ENCODE measurements around the gene TPRN.
A peak's percentile ranks its signal among the peaks of the same experiment; 100 is the strongest.

The TPRN gene

GRCh38 chr9:137187386-137187785, 13.2 kb downstream of the TPRN start:
- DNase-seq (ENCODE audit: low read depth, low spot score), result no peak
- H3K27me3 ChIP-seq (ENCODE audit: insufficient read depth, insufficient read length), result no peaks in the 10 kb centered on the region
- peaks cover 20% of the 10 kb centered on the region for H3K4me1 ChIP-seq (ENCODE audit: insufficient read depth, insufficient read length)
- no peak for TF ChIP-seq SUZ12 (IDR thresholded peaks at IDR 0.05; ENCODE audit: extremely low read depth, insufficient read depth, insufficient read length)
- no peak for TF ChIP-seq YY1 (IDR thresholded peaks at IDR 0.05; ENCODE audit: insufficient read depth, insufficient read length)
- no peak for TF ChIP-seq ZNF274 (IDR thresholded peaks at IDR 0.05; ENCODE audit: low read depth, low read length)
- peaks cover 84% of the 10 kb centered on the region for H3K36me3 ChIP-seq (ENCODE audit: insufficient read depth, insufficient read length, low read length)
- no peaks in the 10 kb centered on the region for H3K9me3 ChIP-seq (ENCODE audit: insufficient read depth, low read length)
- peak overlapping the region; percentile 95 for H3K4me3 ChIP-seq (ENCODE audit: insufficient read length, low read depth)
- peak overlapping the region; percentile 98 for H3K9ac ChIP-seq (ENCODE audit: insufficient read length, low read depth)

GRCh38 chr9:137186385-137186784, 14.2 kb downstream of the TPRN start:
- Histone ChIP-seq H3K4me1 (ENCODE audit: insufficient read depth, insufficient read length) (peaks cover 17% of the 10 kb centered on the region), H3K4me3 (ENCODE audit: insufficient read length, low read depth) (no peak overlapping the region), H3K36me3 (ENCODE audit: insufficient read depth, insufficient read length, low read length) (peaks cover 81% of the 10 kb centered on the region), H3K9me3 (ENCODE audit: insufficient read depth, low read length) (no peaks in the 10 kb centered on the region), H3K9ac (ENCODE audit: insufficient read length, low read depth) (peak overlapping the region; percentile 8), H3K27me3 (ENCODE audit: insufficient read depth, insufficient read length) (no peaks in the 10 kb centered on the region)
- no peak for TF ChIP-seq ZNF274 (IDR thresholded peaks at IDR 0.05; ENCODE audit: low read depth, low read length)
- DNase-seq (ENCODE audit: low read depth, low spot score), result no peak

- TF ChIP-seq SUZ12 (IDR thresholded peaks at IDR 0.05; ENCODE audit: extremely low read depth, insufficient read depth, insufficient read length) (no peak), YY1 (IDR thresholded peaks at IDR 0.05; ENCODE audit: insufficient read depth, insufficient read length) (no peak), ZNF274 (IDR thresholded peaks at IDR 0.05; ENCODE audit: low read depth, low read length) (no peak)
- H3K4me1 ChIP-seq (ENCODE audit: insufficient read depth, insufficient read length), result peaks cover 17% of the 10 kb centered on the region
- DNase-seq (ENCODE audit: low read depth, low spot score), result no peak
- no peaks in the 10 kb centered on the region for H3K9me3 ChIP-seq (ENCODE audit: insufficient read depth, low read length)
- peak overlapping the region; percentile 8 for H3K9ac ChIP-seq (ENCODE audit: insufficient read length, low read depth)
- H3K27me3 ChIP-seq (ENCODE audit: insufficient read depth, insufficient read length), result no peaks in the 10 kb centered on the region
- no peak overlapping the region for H3K4me3 ChIP-seq (ENCODE audit: insufficient read length, low read depth)
- peaks cover 81% of the 10 kb centered on the region for H3K36me3 ChIP-seq (ENCODE audit: insufficient read depth, insufficient read length, low read length)
Observed at GRCh38 chr9:137185921-137186320, 14.6 kb downstream of the TPRN start.

GRCh38 chr9:137184881-137185660, 15.5 kb downstream of the TPRN start:
- Histone ChIP-seq H3K27me3 (ENCODE audit: insufficient read depth, insufficient read length) (no peaks in the 10 kb centered on the region), H3K9me3 (ENCODE audit: insufficient read depth, low read length) (no peaks in the 10 kb centered on the region), H3K4me1 (ENCODE audit: insufficient read depth, insufficient read length) (peaks cover 17% of the 10 kb centered on the region), H3K9ac (ENCODE audit: insufficient read length, low read depth) (no peak overlapping the region), H3K36me3 (ENCODE audit: insufficient read depth, insufficient read length, low read length) (peaks cover 82% of the 10 kb centered on the region), H3K4me3 (ENCODE audit: insufficient read length, low read depth) (no peak overlapping the region)
- TF ChIP-seq SUZ12 (IDR thresholded peaks at IDR 0.05; ENCODE audit: extremely low read depth, insufficient read depth, insufficient read length), result no peak
- TF ChIP-seq YY1 (IDR thresholded peaks at IDR 0.05; ENCODE audit: insufficient read depth, insufficient read length), result no peak
- TF ChIP-seq ZNF274 (IDR thresholded peaks at IDR 0.05; ENCODE audit: low read depth, low read length), result no peak
- no peak for DNase-seq (ENCODE audit: low read depth, low spot score)

- DNase-seq (ENCODE audit: low read depth, low spot score), result no peak
- no peak overlapping the region for H3K4me3 ChIP-seq (ENCODE audit: insufficient read length, low read depth)
- no peak overlapping the region for H3K9ac ChIP-seq (ENCODE audit: insufficient read length, low read depth)
- H3K36me3 ChIP-seq (ENCODE audit: insufficient read depth, insufficient read length, low read length), result peaks cover 83% of the 10 kb centered on the region
- TF ChIP-seq YY1 (IDR thresholded peaks at IDR 0.05; ENCODE audit: insufficient read depth, insufficient read length), result no peak
- TF ChIP-seq SUZ12 (IDR thresholded peaks at IDR 0.05; ENCODE audit: extremely low read depth, insufficient read depth, insufficient read length), result no peak
- no peak for TF ChIP-seq ZNF274 (IDR thresholded peaks at IDR 0.05; ENCODE audit: low read depth, low read length)
- no peaks in the 10 kb centered on the region for H3K27me3 ChIP-seq (ENCODE audit: insufficient read depth, insufficient read length)
- no peaks in the 10 kb centered on the region for H3K9me3 ChIP-seq (ENCODE audit: insufficient read depth, low read length)
- peaks cover 10% of the 10 kb centered on the region for H3K4me1 ChIP-seq (ENCODE audit: insufficient read depth, insufficient read length)
Observed at GRCh38 chr9:137183980-137184595, 16.5 kb downstream of the TPRN start.

GRCh38 chr9:137182836-137183235, 17.7 kb downstream of the TPRN start:
- H3K9me3 ChIP-seq (ENCODE audit: insufficient read depth, low read length), result no peaks in the 10 kb centered on the region
- H3K9ac ChIP-seq (ENCODE audit: insufficient read length, low read depth), result no peak overlapping the region
- peaks cover 96% of the 10 kb centered on the region for H3K36me3 ChIP-seq (ENCODE audit: insufficient read depth, insufficient read length, low read length)
- peaks cover 15% of the 10 kb centered on the region for H3K4me1 ChIP-seq (ENCODE audit: insufficient read depth, insufficient read length)
- H3K27me3 ChIP-seq (ENCODE audit: insufficient read depth, insufficient read length), result no peaks in the 10 kb centered on the region
- no peak overlapping the region for H3K4me3 ChIP-seq (ENCODE audit: insufficient read length, low read depth)
- TF ChIP-seq SUZ12 (IDR thresholded peaks at IDR 0.05; ENCODE audit: extremely low read depth, insufficient read depth, insufficient read length) (no peak), YY1 (IDR thresholded peaks at IDR 0.05; ENCODE audit: insufficient read depth, insufficient read length) (no peak), ZNF274 (IDR thresholded peaks at IDR 0.05; ENCODE audit: low read depth, low read length) (no peak)
- no peak for DNase-seq (ENCODE audit: low read depth, low spot score)

GRCh38 chr9:137181680-137182079, 18.9 kb downstream of the TPRN start:
- Histone ChIP-seq H3K9me3 (ENCODE audit: insufficient read depth, low read length) (no peaks in the 10 kb centered on the region), H3K27me3 (ENCODE audit: insufficient read depth, insufficient read length) (no peaks in the 10 kb centered on the region), H3K9ac (ENCODE audit: insufficient read length, low read depth) (no peak overlapping the region), H3K4me1 (ENCODE audit: insufficient read depth, insufficient read length) (peaks cover 8% of the 10 kb centered on the region), H3K36me3 (ENCODE audit: insufficient read depth, insufficient read length, low read length) (peaks cover 93% of the 10 kb centered on the region), H3K4me3 (ENCODE audit: insufficient read length, low read depth) (no peak overlapping the region)
- no peak for DNase-seq (ENCODE audit: low read depth, low spot score)
- TF ChIP-seq ZNF274 (IDR thresholded peaks at IDR 0.05; ENCODE audit: low read depth, low read length) (no peak), YY1 (IDR thresholded peaks at IDR 0.05; ENCODE audit: insufficient read depth, insufficient read length) (no peak)
